Measurements from ENCODE around the gene NPHS1. TPM values are rescaled to one million over a fixed set of nuclear protein-coding genes. Genes with fewer than 3 reads are reported as not detected.

Gene NPHS1
- total RNA-seq, 4 donors from 2014 or later = not detected

- intact Hi-C loops (cut with DNase I) = no loop called here
- Histone ChIP-seq H3K9me3 (no peaks in the 10 kb centered on the region), H3K4me3 (no peak overlapping the region), H3K36me3 (peaks cover 0 to 48% (median 0%) of the 10 kb centered on the region in 3 donors), H3K27me3 (no peaks in the 10 kb centered on the region), H3K27ac (no peak overlapping the region), H3K4me1 (peaks cover 10 to 25% (median 13%) of the 10 kb centered on the region in 3 donors)
- TF ChIP-seq, protein P1, sequence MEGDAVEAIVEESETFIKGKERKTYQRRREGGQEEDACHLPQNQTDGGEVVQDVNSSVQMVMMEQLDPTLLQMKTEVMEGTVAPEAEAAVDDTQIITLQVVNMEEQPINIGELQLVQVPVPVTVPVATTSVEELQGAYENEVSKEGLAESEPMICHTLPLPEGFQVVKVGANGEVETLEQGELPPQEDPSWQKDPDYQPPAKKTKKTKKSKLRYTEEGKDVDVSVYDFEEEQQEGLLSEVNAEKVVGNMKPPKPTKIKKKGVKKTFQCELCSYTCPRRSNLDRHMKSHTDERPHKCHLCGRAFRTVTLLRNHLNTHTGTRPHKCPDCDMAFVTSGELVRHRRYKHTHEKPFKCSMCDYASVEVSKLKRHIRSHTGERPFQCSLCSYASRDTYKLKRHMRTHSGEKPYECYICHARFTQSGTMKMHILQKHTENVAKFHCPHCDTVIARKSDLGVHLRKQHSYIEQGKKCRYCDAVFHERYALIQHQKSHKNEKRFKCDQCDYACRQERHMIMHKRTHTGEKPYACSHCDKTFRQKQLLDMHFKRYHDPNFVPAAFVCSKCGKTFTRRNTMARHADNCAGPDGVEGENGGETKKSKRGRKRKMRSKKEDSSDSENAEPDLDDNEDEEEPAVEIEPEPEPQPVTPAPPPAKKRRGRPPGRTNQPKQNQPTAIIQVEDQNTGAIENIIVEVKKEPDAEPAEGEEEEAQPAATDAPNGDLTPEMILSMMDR (IDR thresholded peaks at IDR 0.05) = no peak
- WGBS, 2 donors = 88 to 91% methylated on average over 4 to 5 of the region's 7 CpGs
- DNase-seq = no peak
These were observed 74.3 kb downstream of the NPHS1 start for GRCh38 chr19:35777961-35778360.

- Histone ChIP-seq H3K4me3 (no peak overlapping the region), H3K27ac (no peak overlapping the region), H3K36me3 (peaks cover 0 to 41% (median 0%) of the 10 kb centered on the region in 3 donors), H3K4me1 (peaks cover 10 to 31% (median 13%) of the 10 kb centered on the region in 3 donors), H3K27me3 (no peaks in the 10 kb centered on the region), H3K9me3 (no peaks in the 10 kb centered on the region)
- no peak for DNase-seq
- WGBS, 2 donors = 75 to 77% methylated on average over 11 to 13 of the region's 19 CpGs
- intact Hi-C loops (cut with DNase I) = no loop called here
- TF ChIP-seq POLR2A (IDR thresholded peaks at IDR 0.05) = no peak
These were observed 75.0 kb downstream of the NPHS1 start for GRCh38 chr19:35777086-35777841.

DNA sequence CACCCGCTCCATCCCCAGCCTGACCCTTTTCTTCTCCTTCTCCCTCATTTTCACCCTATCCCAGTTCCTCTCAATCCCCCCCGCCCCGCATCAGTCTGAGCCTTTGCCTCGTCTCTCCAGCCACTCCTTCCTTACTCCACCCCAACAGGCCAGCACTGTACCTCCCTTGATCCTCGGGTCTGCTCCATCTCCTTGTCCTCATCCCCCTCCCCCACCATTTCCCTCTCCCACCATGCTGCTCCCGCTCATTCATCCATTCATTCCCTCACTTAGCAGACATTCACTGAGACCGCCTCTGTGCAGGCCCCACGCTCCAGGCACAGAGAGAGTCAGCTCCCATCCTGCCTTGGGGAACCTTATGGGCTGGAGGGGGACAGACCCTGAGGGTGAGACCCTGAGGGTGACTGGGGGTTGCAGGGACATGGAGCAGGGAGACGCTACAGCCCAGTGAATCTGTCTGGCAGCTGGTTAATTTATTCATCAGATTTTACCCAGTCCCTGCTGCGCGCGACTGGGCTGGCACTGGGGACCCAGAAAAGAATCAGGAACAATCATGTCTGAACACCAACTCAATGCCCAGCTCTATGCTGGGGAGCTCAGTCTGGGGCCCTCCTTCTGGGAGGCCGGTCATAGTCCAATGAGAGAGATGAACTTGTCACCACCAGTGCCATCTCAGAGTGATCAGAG, 76.1 kb downstream of the NPHS1 start:
- Histone ChIP-seq H3K27ac (peak overlapping the region in 2 of 4 donors; percentile 67 to 76), H3K36me3 (peaks cover 0 to 31% (median 0%) of the 10 kb centered on the region in 3 donors), H3K27me3 (no peaks in the 10 kb centered on the region), H3K4me1 (peaks cover 10 to 31% (median 13%) of the 10 kb centered on the region in 3 donors), H3K4me3 (peak overlapping the region; percentile 68 to 92 (median 84)), H3K9me3 (no peaks in the 10 kb centered on the region)
- 12 to 20% methylated on average over 5 to 7 of the region's 13 CpGs for WGBS, 2 donors
- intact Hi-C loops (cut with DNase I) = no loop called here
- DNase-seq = no peak
- TF ChIP-seq, protein P1 (IDR thresholded peaks at IDR 0.05) = no peak
- no peak for TF ChIP-seq POLR2A (IDR thresholded peaks at IDR 0.05)

Small RNA genes lying within 50 kb of the gene (small RNA-seq; reads per million reads assigned to genes)
- gene RN7SL402P = 0 reads per million in 4 donors

Other genes starting within 250 kb of the NPHS1 start
- 10 to 100 TPM in 2 of 4 donors, 1 to 10 TPM in 2; 3.5 to 11.5 (median 10.6) TPM for gene HAUS5, start 239.8 kb downstream of the NPHS1 start, total RNA-seq
- gene RBM42, start 223.5 kb downstream of the NPHS1 start, total RNA-seq = 10 to 100 TPM; 52.1 to 59.1 (median 53.0) TPM
- gene ETV2, start 210.8 kb downstream of the NPHS1 start, total RNA-seq = under 1 TPM in 2 of 4 donors, not detected in 2; 0.31 to 0.44 TPM
- 100 to 1,000 TPM; 582 to 942 (median 761) TPM for gene COX6B1, start 204.2 kb downstream of the NPHS1 start, total RNA-seq
- gene UPK1A, start 186.0 kb downstream of the NPHS1 start, total RNA-seq = 10 to 100 TPM in 1 of 4 donors, 1 to 10 TPM in 2, not detected in 1; 4.6 to 18.7 (median 9.8) TPM
- gene ZBTB32, start 147.9 kb downstream of the NPHS1 start, total RNA-seq = under 1 TPM in 1 of 4 donors, not detected in 3; 0.38 TPM
- gene KMT2B, start 134.5 kb downstream of the NPHS1 start, total RNA-seq = 10 to 100 TPM in 3 of 4 donors, 1 to 10 TPM in 1; 7.5 to 33.7 (median 15.6) TPM
- gene IGFLR1, start 110.1 kb downstream of the NPHS1 start, total RNA-seq = 1 to 10 TPM in 3 of 4 donors, under 1 TPM in 1; 0.87 to 4.8 (median 4.3) TPM
- gene U2AF1L4, start 107.1 kb downstream of the NPHS1 start, total RNA-seq = 10 to 100 TPM; 10.2 to 19.0 (median 17.5) TPM
- gene PSENEN, start 106.9 kb downstream of the NPHS1 start, total RNA-seq = 10 to 100 TPM; 23.3 to 33.9 (median 32.3) TPM
- gene LIN37, start 103.9 kb downstream of the NPHS1 start, total RNA-seq = 10 to 100 TPM in 2 of 4 donors, 1 to 10 TPM in 2; 5.7 to 13.4 (median 9.5) TPM
- gene HSPB6, start 95.5 kb downstream of the NPHS1 start, total RNA-seq = 10 to 100 TPM in 1 of 4 donors, 1 to 10 TPM in 3; 1.7 to 21.9 (median 3.6) TPM
- 1 to 10 TPM; 3.7 to 9.7 (median 8.6) TPM for gene PROSER3, start 94.3 kb downstream of the NPHS1 start, total RNA-seq
- gene ARHGAP33, start 76.9 kb downstream of the NPHS1 start, total RNA-seq = 1 to 10 TPM; 1.3 to 8.4 (median 2.3) TPM
- not detected for gene PRODH2, start 39.7 kb downstream of the NPHS1 start, total RNA-seq
- under 1 TPM in 1 of 4 donors, not detected in 3; 0.57 TPM for gene KIRREL2, start 4.4 kb upstream of the NPHS1 start, total RNA-seq
- gene APLP1, start 16.1 kb upstream of the NPHS1 start, total RNA-seq = 1 to 10 TPM in 1 of 4 donors, under 1 TPM in 2, not detected in 1; 0.44 to 1.7 (median 0.76) TPM
- gene NFKBID, start 48.0 kb upstream of the NPHS1 start, total RNA-seq = 10 to 100 TPM in 2 of 4 donors, 1 to 10 TPM in 2; 4.0 to 29.4 (median 11.6) TPM
- gene HCST, start 50.0 kb upstream of the NPHS1 start, total RNA-seq = 1 to 10 TPM in 1 of 4 donors, not detected in 3; 1.3 TPM
- 10 to 100 TPM in 3 of 4 donors, 1 to 10 TPM in 1; 4.5 to 95.9 (median 33.8) TPM for gene TYROBP, start 55.8 kb upstream of the NPHS1 start, total RNA-seq
- 10 to 100 TPM in 1 of 4 donors, 1 to 10 TPM in 3; 5.6 to 12.4 (median 7.5) TPM for gene LRFN3, start 83.9 kb upstream of the NPHS1 start, total RNA-seq
- gene SDHAF1, start 142.7 kb upstream of the NPHS1 start, total RNA-seq = 10 to 100 TPM; 17.6 to 40.1 (median 29.6) TPM
- under 1 TPM in 3 of 4 donors, not detected in 1; 0.26 to 0.95 (median 0.57) TPM for gene SYNE4, start 156.3 kb upstream of the NPHS1 start, total RNA-seq
- 10 to 100 TPM; 14.6 to 28.6 (median 18.8) TPM for gene ALKBH6, start 161.7 kb upstream of the NPHS1 start, total RNA-seq
- gene CLIP3, start 180.4 kb upstream of the NPHS1 start, total RNA-seq = 10 to 100 TPM in 1 of 4 donors, 1 to 10 TPM in 2, under 1 TPM in 1; 0.80 to 15.3 (median 2.7) TPM
- 1 to 10 TPM; 2.8 to 4.8 (median 3.6) TPM for gene THAP8, start 201.8 kb upstream of the NPHS1 start, total RNA-seq
- gene WDR62, start 202.4 kb upstream of the NPHS1 start, total RNA-seq = 1 to 10 TPM; 1.1 to 4.8 (median 3.5) TPM